Ishikawa (cell line): Measurements from ENCODE around the gene ADK.

ENCODE experiments used
- CEBPB ChIP-seq: IDR thresholded peaks from 2 replicates; pipeline ENCODE4 v1.6.1; 2012
- CREB1 ChIP-seq: IDR thresholded peaks from 2 replicates; pipeline ENCODE4 v1.6.1; 2012; ENCODE audit warnings: low read depth
- EGR1 ChIP-seq: IDR thresholded peaks from 2 replicates; pipeline ENCODE4 v1.6.1; 2012
- EP300 ChIP-seq: IDR thresholded peaks from 2 replicates; pipeline ENCODE4 v1.6.1; 2012; ENCODE audit warnings: borderline replicate concordance
- FOXM1 ChIP-seq: IDR thresholded peaks from 2 replicates; pipeline ENCODE4 v1.6.1; 2012; ENCODE audit warnings: low read depth, borderline replicate concordance
- MAX ChIP-seq: IDR thresholded peaks from 2 replicates; pipeline ENCODE4 v1.6.1; 2012
- NFIC ChIP-seq: IDR thresholded peaks from 2 replicates; pipeline ENCODE4 v1.6.1; 2012
- RAD21 ChIP-seq: IDR thresholded peaks from 2 replicates; pipeline ENCODE4 v1.6.1; 2012; ENCODE audit warnings: low read depth
- REST ChIP-seq: IDR thresholded peaks from 2 replicates; pipeline ENCODE4 v1.6.1; 2012; ENCODE audit warnings: low read depth, mild to moderate bottlenecking
- TAF1 ChIP-seq: IDR thresholded peaks from 2 replicates; pipeline ENCODE4 v1.6.1; 2012; ENCODE audit warnings: low read depth, mild to moderate bottlenecking
- TCF12 ChIP-seq: IDR thresholded peaks from 2 replicates; pipeline ENCODE4 v1.6.1; 2012; ENCODE audit warnings: low read depth
- TEAD4 ChIP-seq: IDR thresholded peaks from 2 replicates; pipeline ENCODE4 v1.6.1; 2012
- USF1 ChIP-seq: IDR thresholded peaks from 2 replicates; pipeline ENCODE4 v1.6.1; 2012
- YY1 ChIP-seq: IDR thresholded peaks from 2 replicates; pipeline ENCODE4 v1.6.1; 2012; ENCODE audit warnings: low read depth
- ZBTB7A ChIP-seq: IDR thresholded peaks from 2 replicates; pipeline ENCODE4 v1.6.1; 2012; ENCODE audit warnings: low read depth

Gene ADK

GRCh38 chr10:74379474-74379873 is 228.5 kb downstream of the ADK start:
- TF ChIP-seq YY1 (no peak), EGR1 (no peak), CEBPB (no peak), CREB1 (no peak), RAD21 (no peak), USF1 (no peak), ZBTB7A (no peak), TCF12 (no peak)

- no peak for TF ChIP-seq TAF1
- no peak for TF ChIP-seq TEAD4
- no peak for TF ChIP-seq TCF12
- TF ChIP-seq FOXM1 = no peak
- TF ChIP-seq MAX = no peak
- TF ChIP-seq ZBTB7A = no peak
- TF ChIP-seq NFIC = no peak
- no peak for TF ChIP-seq EGR1
- no peak for TF ChIP-seq CEBPB
- no peak for TF ChIP-seq USF1
- TF ChIP-seq REST = no peak
- TF ChIP-seq CREB1 = no peak
- TF ChIP-seq YY1 = no peak
- no peak for TF ChIP-seq EP300
- TF ChIP-seq RAD21 = no peak
These were observed 229.8 kb downstream of the ADK start for GRCh38 chr10:74380795-74381194.

GRCh38 chr10:74381291-74381853 is 230.4 kb downstream of the ADK start:
- TF ChIP-seq CEBPB = no peak
- TF ChIP-seq CREB1 = no peak

- TF ChIP-seq CREB1 (no peak), MAX (no peak), USF1 (no peak), RAD21 (no peak), EP300 (no peak), FOXM1 (no peak), REST (no peak), TAF1 (no peak), YY1 (no peak), ZBTB7A (no peak), TCF12 (no peak), CEBPB (no peak), EGR1 (no peak)
These were observed 231.6 kb downstream of the ADK start for GRCh38 chr10:74382663-74383062.

- TF ChIP-seq TEAD4 = no peak
- no peak for TF ChIP-seq TCF12
- no peak for TF ChIP-seq CEBPB
- TF ChIP-seq ZBTB7A = no peak
- TF ChIP-seq MAX = no peak
- no peak for TF ChIP-seq RAD21
- TF ChIP-seq FOXM1 = no peak
- no peak for TF ChIP-seq EP300
- TF ChIP-seq REST = no peak
- no peak for TF ChIP-seq TAF1
- no peak for TF ChIP-seq USF1
- no peak for TF ChIP-seq YY1
- no peak for TF ChIP-seq EGR1
- TF ChIP-seq CREB1 = no peak
- no peak for TF ChIP-seq NFIC
These were observed 232.6 kb downstream of the ADK start for GRCh38 chr10:74383642-74384041.
